ENCODE data around the gene PRKAR1B. TPM values are rescaled to one million over a fixed set of nuclear protein-coding genes. Genes with fewer than 3 reads are reported as not detected.
A peak's percentile ranks its signal among the peaks of the same experiment; 100 is the strongest.

Gene PRKAR1B
- total RNA-seq, 1 donor from 2014 or later: 14.2 TPM

- no peak for DNase-seq
- intact Hi-C loops (cut with micrococcal nuclease): no loop called here
- no peaks in the 10 kb centered on the region for H3K4me1 ChIP-seq
- TF ChIP-seq CTCF (IDR thresholded peaks at IDR 0.05; ENCODE audit: borderline replicate concordance): no peak
- H3K27me3 ChIP-seq (ENCODE audit: low read depth): no peaks in the 10 kb centered on the region
- peaks cover 12% of the 10 kb centered on the region for H3K36me3 ChIP-seq
- no peak overlapping the region for H3K4me3 ChIP-seq
- no peak overlapping the region for H3K27ac ChIP-seq (replicated peaks)
- H3K9me3 ChIP-seq (replicated peaks): peaks cover 40% of the 10 kb centered on the region
Measured at GRCh38 chr7:690478-691360, 36.4 kb downstream of the PRKAR1B start.

DNA sequence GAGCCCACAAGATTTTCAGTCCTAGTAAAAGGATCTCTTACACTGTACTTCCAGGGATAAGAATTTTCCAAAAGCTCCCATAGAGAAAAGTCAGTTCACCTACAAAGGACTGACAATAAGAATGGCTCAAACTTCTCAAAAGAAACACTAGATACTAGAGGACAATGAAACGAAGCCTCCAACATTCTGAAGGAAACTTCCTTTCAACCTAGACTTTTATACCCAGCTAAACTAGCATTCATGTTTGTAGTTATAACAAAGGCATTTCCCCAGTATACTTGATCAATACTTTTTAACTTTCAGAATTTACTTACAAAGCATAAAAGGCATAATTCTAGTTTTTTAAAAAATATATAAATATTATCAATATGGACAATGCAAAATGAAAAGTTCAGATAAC is 41.5 kb downstream of the PRKAR1B start:
- no peak for TF ChIP-seq CTCF (IDR thresholded peaks at IDR 0.05; ENCODE audit: borderline replicate concordance)
- no peaks in the 10 kb centered on the region for H3K4me1 ChIP-seq
- peaks cover 15% of the 10 kb centered on the region for H3K36me3 ChIP-seq
- no peak overlapping the region for H3K4me3 ChIP-seq
- no peak overlapping the region for H3K27ac ChIP-seq (replicated peaks)
- no peak for DNase-seq
- intact Hi-C loops (cut with micrococcal nuclease): no loop called here
- H3K27me3 ChIP-seq (ENCODE audit: low read depth): no peaks in the 10 kb centered on the region
- H3K9me3 ChIP-seq (replicated peaks): peaks cover 53% of the 10 kb centered on the region

- peaks cover 18% of the 10 kb centered on the region for H3K36me3 ChIP-seq
- intact Hi-C loops (cut with micrococcal nuclease): no loop called here
- no peak overlapping the region for H3K27ac ChIP-seq (replicated peaks)
- no peaks in the 10 kb centered on the region for H3K27me3 ChIP-seq (ENCODE audit: low read depth)
- DNase-seq: no peak
- H3K4me3 ChIP-seq: no peak overlapping the region
- no peaks in the 10 kb centered on the region for H3K4me1 ChIP-seq
- no peak for TF ChIP-seq CTCF (IDR thresholded peaks at IDR 0.05; ENCODE audit: borderline replicate concordance)
- peaks cover 50% of the 10 kb centered on the region for H3K9me3 ChIP-seq (replicated peaks)
Measured at GRCh38 chr7:684416-684815, 42.7 kb downstream of the PRKAR1B start.

DNA sequence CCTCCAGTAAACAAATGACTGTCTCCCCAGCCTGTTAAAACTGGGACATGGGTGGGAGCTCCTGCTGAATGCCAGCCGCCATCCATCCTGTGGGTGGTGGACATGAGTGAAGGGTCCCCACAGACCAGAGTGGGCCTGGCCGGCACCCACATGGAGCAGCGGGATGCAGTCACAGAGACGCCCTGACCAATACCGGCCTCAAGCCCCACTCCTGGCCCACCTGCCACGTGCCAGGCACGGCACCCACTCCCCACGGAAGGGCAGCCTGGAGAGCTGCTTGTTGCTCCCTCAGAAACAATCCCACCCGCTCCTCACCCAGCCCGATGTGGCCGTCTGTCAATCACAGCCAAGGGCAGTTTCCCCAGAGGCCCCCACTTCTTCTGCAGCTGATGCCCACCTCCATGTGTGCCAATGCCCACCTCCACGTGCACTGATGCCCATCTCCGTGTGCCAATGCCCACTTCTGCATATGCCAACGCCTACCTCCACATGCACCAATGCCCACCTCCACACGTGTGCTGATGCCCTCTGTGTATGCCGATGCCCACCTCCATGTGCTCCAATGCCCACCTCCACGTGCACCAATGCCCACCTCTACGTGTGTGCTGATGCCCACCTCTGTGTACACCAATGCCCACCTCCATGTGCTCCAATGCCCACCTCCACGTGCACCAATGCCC is 43.4 kb downstream of the PRKAR1B start:
- Histone ChIP-seq H3K27me3 (ENCODE audit: low read depth) (no peaks in the 10 kb centered on the region), H3K36me3 (peaks cover 11% of the 10 kb centered on the region), H3K4me1 (no peaks in the 10 kb centered on the region), H3K27ac (replicated peaks) (no peak overlapping the region), H3K4me3 (no peak overlapping the region), H3K9me3 (replicated peaks) (peaks cover 42% of the 10 kb centered on the region)
- no peak for TF ChIP-seq CTCF (IDR thresholded peaks at IDR 0.05; ENCODE audit: borderline replicate concordance)
- DNase-seq: peak; percentile 4
- intact Hi-C loops (cut with micrococcal nuclease): no loop called here

DNA sequence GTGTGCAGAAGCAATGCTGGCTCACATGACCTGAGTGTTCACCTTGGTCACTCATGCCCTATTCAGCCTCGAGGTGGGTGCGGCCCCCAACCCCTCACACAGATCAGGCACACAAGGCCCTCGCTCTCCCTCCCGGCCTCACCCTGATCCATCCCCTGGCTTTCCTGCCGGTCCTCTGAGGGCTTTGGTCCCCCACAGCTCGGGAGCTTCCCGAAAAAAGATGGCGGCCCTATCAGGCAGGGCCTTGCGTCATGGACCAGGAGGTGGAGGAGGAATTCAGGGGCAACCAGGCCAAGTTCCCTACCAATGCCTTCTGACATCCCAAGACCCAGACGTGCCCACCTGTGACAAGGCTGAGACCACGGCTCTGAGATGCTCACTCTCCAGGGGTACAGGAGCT is 44.3 kb downstream of the PRKAR1B start:
- intact Hi-C loops (cut with micrococcal nuclease): no loop called here
- no peak overlapping the region for H3K27ac ChIP-seq (replicated peaks)
- no peaks in the 10 kb centered on the region for H3K27me3 ChIP-seq (ENCODE audit: low read depth)
- H3K9me3 ChIP-seq (replicated peaks): peaks cover 34% of the 10 kb centered on the region
- H3K36me3 ChIP-seq: peaks cover 8% of the 10 kb centered on the region
- DNase-seq: peak; percentile 9
- H3K4me3 ChIP-seq: no peak overlapping the region
- no peaks in the 10 kb centered on the region for H3K4me1 ChIP-seq
- no peak for TF ChIP-seq CTCF (IDR thresholded peaks at IDR 0.05; ENCODE audit: borderline replicate concordance)

Measured in left ventricle myocardium inferior (tissue), 1 donor.